Uterus (tissue), 2 donors: ENCODE measurements around the gene MAML1.

Source experiments
- CTCF ChIP-seq, 4 experiments: fragments of 200-600 bp in 2 of 4; fragments of 450-650 bp in 2 of 4; sonication (generic) in 2 of 4; IDR thresholded peaks; one replicate each; pipeline ENCODE4 v1.5.1; 2016 to 2019; ENCODE audit warnings: antibody characterized with exemption in 4 of 4, mild to moderate bottlenecking in 2 of 4, moderate library complexity in 1 of 4
- POLR2A ChIP-seq, 2 donors: fragments of 450-650 bp; IDR thresholded peaks; one replicate each; pipeline ENCODE4 v1.6.1; 2016; ENCODE audit warnings: antibody characterized with exemption in 2 of 2, mild to moderate bottlenecking in 1 of 2, moderate library complexity in 1 of 2

GRCh38 chr5:179815491-179816249 is 83.0 kb downstream of the MAML1 start:
- TF ChIP-seq CTCF (IDR thresholded peaks at IDR 0.05) (no peak), POLR2A (IDR thresholded peaks at IDR 0.05) (no peak)
